Frontal cortex (tissue), 4 donors: Measurements from ENCODE around the gene GPAM. TPM values are rescaled to one million over a fixed set of nuclear protein-coding genes. Genes with fewer than 3 reads are reported as not detected.
"Not testable (repeated sequence)": the region's sequence is repeated elsewhere in the genome, so short reads cannot be mapped to it uniquely, and the experiment has no call there.

Experiments used
- DNase-seq, 2 donors: peaks; one replicate each; pipeline ENCODE4 v3.0.0; 2012; ENCODE audit warnings: low spot score in 2 of 2
- FAIRE-seq: peaks from 2 replicates; lab custom pipeline; 2012; peaks lifted over from hg19 to GRCh38; lab: Jason Lieb, UNC
- total RNA-seq: library from RNA; depleted of rRNA; stranded (reverse); fragments of >200 nt; gene quantifications from one replicate; pipeline ENCODE4 v1.2.3, GENCODE V29; 2014
- donor health status: control.
- donor health status: control.
- donor health status: control.

Gene GPAM
- total RNA-seq, 1 donor from 2014 or later, result 51.0 TPM

- FAIRE-seq (no peak), DNase-seq (no peak)
Observed at GRCh38 chr10:112139176-112139575, 44.4 kb downstream of the GPAM start.

- DNase-seq (peak in 1 of 2 donors; percentile 78), FAIRE-seq (no peak)
Observed at GRCh38 chr10:112137154-112137987, 46.2 kb downstream of the GPAM start.

GRCh38 chr10:112136486-112137153 is 46.9 kb downstream of the GPAM start:
- FAIRE-seq (no peak), DNase-seq (peak in 1 of 2 donors; percentile 24)

GRCh38 chr10:112135604-112136003 is 48.0 kb downstream of the GPAM start:
- FAIRE-seq, result no peak
- DNase-seq, result no peak

GRCh38 chr10:112132435-112132834 is 51.1 kb downstream of the GPAM start:
- FAIRE-seq, result no peak

GRCh38 chr10:112131996-112132395 is 51.6 kb downstream of the GPAM start:
- DNase-seq (no peak), FAIRE-seq (no peak)

More at GRCh38 chr10:112132435-112132834, 51.1 kb downstream of the GPAM start:
- no peak for DNase-seq

- no peak for DNase-seq
- no peak for FAIRE-seq
Observed at GRCh38 chr10:112131346-112131745, 52.2 kb downstream of the GPAM start.

GRCh38 chr10:112126901-112127300 is 56.7 kb downstream of the GPAM start:
- DNase-seq (no peak), FAIRE-seq (no peak)

- FAIRE-seq (no peak), DNase-seq (no peak)
Observed at GRCh38 chr10:112126172-112126571, 57.4 kb downstream of the GPAM start.

GRCh38 chr10:112124866-112125265 is 58.7 kb downstream of the GPAM start:
- no peak for FAIRE-seq
- DNase-seq, result no peak

GRCh38 chr10:112122827-112123226 is 60.7 kb downstream of the GPAM start:
- no peak for DNase-seq

GRCh38 chr10:112120491-112120890 is 63.1 kb downstream of the GPAM start:
- DNase-seq (no peak), FAIRE-seq (no peak)

More at GRCh38 chr10:112122827-112123226, 60.7 kb downstream of the GPAM start:
- FAIRE-seq, result no peak

GRCh38 chr10:112115781-112116385 is 67.7 kb downstream of the GPAM start:
- no peak for DNase-seq
- FAIRE-seq, result no peak

GRCh38 chr10:112109779-112110178 is 73.8 kb downstream of the GPAM start:
- not testable (repeated sequence) for FAIRE-seq, DNase-seq

Other genes starting within 250 kb of the GPAM start
- not detected for gene TECTB, start 99.6 kb upstream of the GPAM start, total RNA-seq
- 2.4 TPM for gene ACSL5, start 190.4 kb upstream of the GPAM start, total RNA-seq